ENCODE data around the gene GAB2. TPM values are rescaled to one million over a fixed set of nuclear protein-coding genes. Genes with fewer than 3 reads are reported as not detected.
"Not testable (repeated sequence)": the region's sequence is repeated elsewhere in the genome, so short reads cannot be mapped to it uniquely, and the experiment has no call there.

GAB2 gene
- total RNA-seq, 1 donor from 2014 or later = 63.3 TPM

DNA sequence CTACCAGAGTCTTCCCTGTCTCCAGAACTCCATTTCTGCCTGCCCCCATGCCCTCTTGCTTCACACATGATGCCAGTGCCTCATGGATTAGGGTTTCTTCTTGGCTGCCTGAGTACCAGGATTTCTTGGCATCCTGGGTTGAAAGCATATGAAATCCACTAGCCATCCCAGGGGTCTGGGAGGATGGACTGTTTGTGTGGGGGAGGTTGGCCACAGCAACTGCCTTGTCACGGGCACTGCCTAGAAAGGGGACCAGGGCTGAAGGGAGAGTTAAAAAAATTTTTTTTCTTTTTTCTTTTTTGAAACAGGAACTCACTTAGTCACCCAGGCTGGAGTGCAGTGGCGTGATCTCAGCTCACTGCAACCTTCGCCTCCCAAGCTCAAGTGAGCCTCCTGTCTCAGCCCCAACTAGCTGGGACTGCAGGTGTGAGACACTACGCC lies 224.7 kb downstream of the GAB2 start:
- intact Hi-C loops (cut with DNase I) = no loop called here
- ATAC-seq = no peak
- DNase-seq (ENCODE audit: low spot score) = peak; percentile 44

- DNase-seq (ENCODE audit: low spot score) (peak; percentile 61), ATAC-seq (no peak)
- intact Hi-C loops (cut with DNase I) = no loop called here
These were observed 225.3 kb downstream of the GAB2 start for GRCh38 chr11:78192223-78192719.

GRCh38 chr11:78190871-78191538 lies 226.6 kb downstream of the GAB2 start:
- intact Hi-C loops (cut with DNase I) = no loop called here
- ATAC-seq (no peak), DNase-seq (ENCODE audit: low spot score) (peak; percentile 49)

DNA sequence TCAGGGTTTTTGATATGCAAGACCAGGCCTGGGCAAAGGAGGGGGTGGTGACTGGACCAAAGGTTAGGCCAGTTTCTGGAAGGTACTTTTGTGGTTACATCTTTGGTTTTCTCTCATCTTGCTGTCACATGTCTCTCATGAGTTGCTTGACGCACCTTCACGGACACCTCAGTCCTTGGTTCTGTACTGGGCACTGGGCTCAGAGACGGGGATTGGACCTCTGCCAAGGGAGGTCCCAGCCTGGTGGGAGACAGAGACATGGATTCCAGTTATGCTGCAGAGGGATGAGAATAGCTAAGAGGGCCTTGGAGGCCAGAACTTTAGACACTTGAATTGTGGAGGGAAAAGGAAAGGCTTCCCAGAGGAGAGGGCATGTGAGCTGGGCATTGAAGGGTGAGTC lies 227.2 kb downstream of the GAB2 start:
- intact Hi-C loops (cut with DNase I) = no loop called here
- DNase-seq (ENCODE audit: low spot score) (peak; percentile 58), ATAC-seq (no peak)

DNA sequence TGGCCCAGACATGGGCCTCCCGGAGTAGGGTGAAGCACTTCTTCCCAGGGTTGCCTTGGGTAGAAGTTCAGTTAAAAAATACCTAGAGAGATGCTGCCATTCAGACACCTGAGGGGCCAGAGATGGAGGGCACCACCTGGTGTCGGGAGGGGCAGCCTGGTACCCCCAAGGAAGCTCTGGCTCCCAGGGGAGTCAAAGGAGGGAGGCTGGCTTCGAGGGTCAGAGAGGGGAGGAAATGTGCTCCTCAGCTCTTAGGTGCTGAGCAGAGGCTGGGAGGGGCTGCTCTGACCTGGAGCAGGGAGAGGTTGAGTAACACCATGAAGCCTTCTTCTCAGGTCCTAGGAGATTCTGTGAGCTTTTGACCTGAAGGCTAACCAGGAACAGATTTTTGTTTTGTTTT lies 227.8 kb downstream of the GAB2 start:
- DNase-seq (ENCODE audit: low spot score) = peak; percentile 60
- intact Hi-C loops (cut with DNase I) = no loop called here
- no peak for ATAC-seq

GRCh38 chr11:78189174-78189724 lies 228.4 kb downstream of the GAB2 start:
- DNase-seq (ENCODE audit: low spot score) (peak; percentile 57), ATAC-seq (no peak)
- intact Hi-C loops (cut with DNase I) = no loop called here

GRCh38 chr11:78188286-78189173 lies 229.1 kb downstream of the GAB2 start, which contains the start of the genes KCTD21 and USP35:
Gene KCTD21 (minus strand): TSS chr11:78188626. CDS start chr11:78174554, 14,072 bp downstream.
Gene USP35 (plus strand): TSS chr11:78188919. CDS start chr11:78196246, 7,327 bp downstream.
- peak; percentile 97 for DNase-seq (ENCODE audit: low spot score)
- intact Hi-C loops (cut with DNase I) = no loop called here
- ATAC-seq = peak; percentile 97

DNA sequence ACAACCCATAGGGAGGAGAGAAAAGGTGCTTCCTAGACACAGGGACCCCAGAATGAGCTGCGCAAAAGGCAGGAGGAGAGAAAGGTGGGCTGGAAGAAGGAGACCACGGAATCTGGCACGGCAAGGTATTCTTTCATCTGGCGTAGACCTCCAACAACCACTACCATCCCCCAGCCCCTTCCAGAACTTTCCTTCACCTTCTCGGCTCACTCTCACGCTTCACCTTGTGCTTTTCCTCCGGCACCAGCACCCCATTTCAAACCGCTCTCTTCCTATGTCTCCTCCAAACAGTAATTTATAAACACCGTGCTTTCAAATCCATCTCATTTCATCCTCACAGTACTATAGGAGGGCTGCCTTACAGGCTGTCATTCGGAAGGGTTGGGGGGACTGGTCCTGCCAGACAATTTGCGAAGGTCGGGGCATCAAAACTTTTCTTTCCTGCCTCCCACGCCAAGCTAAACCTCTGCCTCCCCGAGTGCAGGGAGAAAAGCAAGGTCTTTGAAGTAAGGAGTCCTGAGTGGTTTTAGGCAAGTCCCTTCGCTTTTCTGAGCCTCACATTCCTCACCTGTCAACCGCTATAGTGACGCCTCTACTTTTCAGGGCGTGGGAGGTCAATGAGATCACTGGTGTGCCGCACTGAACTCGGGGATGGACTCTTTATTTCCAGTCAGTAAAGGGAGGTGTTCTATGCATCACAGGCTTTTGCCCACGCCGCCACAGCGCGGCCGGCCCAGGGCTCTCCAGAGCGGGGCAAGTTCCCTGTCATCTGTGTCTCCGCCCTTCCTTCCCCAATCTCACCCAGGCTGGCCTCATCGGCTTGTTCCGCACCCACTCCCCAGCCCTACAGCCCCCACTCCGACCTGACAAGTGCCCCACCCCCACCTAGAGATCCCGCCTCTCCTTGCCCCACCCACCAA lies 230.0 kb downstream of the GAB2 start:
- no peak for ATAC-seq
- intact Hi-C loops (cut with DNase I) = no loop called here
- peak; percentile 49 for DNase-seq (ENCODE audit: low spot score)

DNA sequence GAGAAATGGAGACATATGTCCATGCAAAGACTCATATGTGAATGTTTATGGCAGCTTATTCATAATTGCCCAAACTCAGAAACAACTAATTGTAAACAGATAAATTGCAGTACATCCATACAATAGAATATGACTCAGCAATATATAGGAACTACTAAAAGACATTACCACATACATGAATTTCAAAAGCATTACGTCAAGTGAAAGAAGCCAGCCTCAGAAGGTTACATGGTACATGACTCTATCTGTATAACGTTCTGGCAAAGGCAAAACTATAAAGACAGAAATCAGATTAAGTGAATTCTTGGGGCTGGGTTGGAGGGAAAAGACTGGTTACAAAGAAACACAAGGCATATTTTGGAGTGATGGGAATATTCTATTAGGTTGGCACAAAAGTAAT lies 236.4 kb downstream of the GAB2 start:
- no peak for ATAC-seq
- intact Hi-C loops (cut with DNase I) = no loop called here
- no peak for DNase-seq (ENCODE audit: low spot score)

DNA sequence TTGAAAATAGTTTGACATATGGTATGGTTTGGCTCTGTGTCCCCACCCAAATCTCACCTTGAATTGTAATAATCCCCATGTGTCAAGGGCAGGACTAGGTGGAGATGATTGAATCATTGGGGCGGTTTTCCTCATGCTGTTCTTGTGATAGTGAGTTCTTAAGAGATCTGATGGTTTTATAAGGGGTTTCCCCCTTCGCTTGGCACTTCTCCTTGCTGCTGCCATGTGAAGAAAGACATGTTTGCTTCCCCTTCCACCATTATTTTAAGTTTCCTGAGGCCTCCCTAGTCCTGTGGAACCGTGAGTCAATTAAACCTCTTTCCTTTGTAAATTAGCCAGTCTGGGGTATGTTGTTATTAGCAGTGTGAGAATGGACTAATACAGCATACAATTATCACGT lies 236.9 kb downstream of the GAB2 start:
- ATAC-seq = no peak
- intact Hi-C loops (cut with DNase I) = no loop called here
- no peak for DNase-seq (ENCODE audit: low spot score)

DNA sequence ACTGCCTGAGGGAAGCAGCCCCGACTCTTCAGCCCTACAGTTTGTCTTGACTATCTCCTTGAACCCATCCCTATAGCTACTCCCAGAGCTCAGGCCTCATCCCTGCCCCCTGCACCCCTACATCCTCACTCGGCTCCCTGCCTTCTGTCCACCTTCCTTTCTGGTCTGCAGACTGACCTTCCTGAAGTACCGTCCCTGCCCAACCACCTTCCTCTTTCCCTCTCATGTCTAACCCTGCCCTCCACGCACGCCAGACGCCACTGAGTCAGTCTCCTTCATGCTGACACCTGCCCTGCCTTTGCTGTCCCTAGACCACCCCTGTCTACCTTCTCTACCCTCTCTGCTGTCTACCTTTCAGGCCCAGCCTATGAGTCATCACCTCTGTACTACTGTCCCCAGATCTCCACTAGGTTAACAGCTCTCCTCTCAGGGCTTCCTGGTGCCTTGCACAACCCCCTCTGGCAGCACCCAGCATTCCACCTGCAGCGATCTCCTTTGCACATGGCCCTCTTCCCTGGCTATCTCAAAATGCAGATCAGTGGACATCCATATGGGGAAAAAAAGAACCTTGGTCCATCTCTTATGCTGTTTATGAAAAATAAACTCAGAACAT lies 238.1 kb downstream of the GAB2 start:
- ATAC-seq (peak; percentile 13), DNase-seq (ENCODE audit: low spot score) (no peak)
- intact Hi-C loops (cut with DNase I) = no loop called here

DNA sequence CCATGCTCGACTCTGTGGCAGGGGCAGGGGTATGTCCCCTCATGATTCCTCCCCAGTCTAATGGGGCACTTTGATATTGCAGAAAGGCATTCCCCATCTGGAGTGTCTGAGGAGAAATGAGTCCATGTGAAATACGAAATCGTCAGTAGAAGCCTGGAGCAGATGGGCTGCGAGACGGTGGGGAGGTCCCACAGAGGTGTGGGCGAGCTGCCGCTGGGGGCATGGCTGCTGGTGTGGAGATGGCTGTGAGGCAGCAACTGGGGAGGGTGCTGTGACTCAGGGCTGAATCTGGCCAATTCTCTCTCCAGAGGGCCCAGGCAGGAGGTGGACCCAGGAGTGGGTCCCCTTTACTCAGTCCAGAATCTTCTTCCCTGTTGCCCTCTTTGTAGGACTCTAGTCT lies 240.4 kb downstream of the GAB2 start:
- no peak for ATAC-seq
- DNase-seq (ENCODE audit: low spot score) = no peak
- intact Hi-C loops (cut with DNase I) = no loop called here

DNA sequence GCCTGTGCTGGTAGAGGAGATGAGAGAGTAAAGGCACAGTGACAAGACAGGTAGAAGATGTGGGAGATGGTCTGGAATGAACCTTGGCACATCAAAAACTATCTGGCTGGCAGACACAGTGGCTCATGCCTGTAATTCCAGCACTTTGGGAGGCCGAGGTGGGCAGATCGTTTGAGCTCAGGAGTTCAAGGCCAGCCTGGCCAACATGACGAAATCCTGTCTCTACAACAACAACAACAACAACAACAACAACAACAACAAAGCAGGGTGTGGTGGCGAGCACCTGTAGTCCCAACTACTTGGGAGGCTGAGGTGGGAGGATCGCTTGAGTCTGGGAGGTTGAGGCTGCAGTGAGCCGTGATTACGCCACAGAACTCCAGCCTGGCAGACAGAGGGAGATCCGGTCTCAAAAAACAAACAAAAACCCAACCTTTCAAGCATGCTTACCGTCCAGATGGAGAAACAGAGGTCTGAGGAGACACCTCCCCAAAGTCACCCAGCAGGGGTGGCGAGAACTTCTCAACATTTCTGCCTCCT lies 240.9 kb downstream of the GAB2 start:
- intact Hi-C loops (cut with DNase I) = no loop called here
- no peak for ATAC-seq

GRCh38 chr11:78175862-78176261 lies 241.8 kb downstream of the GAB2 start:
- ATAC-seq; DNase-seq (ENCODE audit: low spot score); intact Hi-C loops (cut with DNase I): not testable (repeated sequence)

More for the DNA sequence above, 240.9 kb downstream of the GAB2 start:
- DNase-seq (ENCODE audit: low spot score) = no peak

- DNase-seq (ENCODE audit: low spot score) (no peak), ATAC-seq (no peak)
- intact Hi-C loops (cut with DNase I) = no loop called here
These were observed 245.7 kb downstream of the GAB2 start for GRCh38 chr11:78171951-78172350.

GRCh38 chr11:78170874-78171549 lies 246.6 kb downstream of the GAB2 start:
- ATAC-seq = no peak
- intact Hi-C loops (cut with DNase I) = no loop called here

DNA sequence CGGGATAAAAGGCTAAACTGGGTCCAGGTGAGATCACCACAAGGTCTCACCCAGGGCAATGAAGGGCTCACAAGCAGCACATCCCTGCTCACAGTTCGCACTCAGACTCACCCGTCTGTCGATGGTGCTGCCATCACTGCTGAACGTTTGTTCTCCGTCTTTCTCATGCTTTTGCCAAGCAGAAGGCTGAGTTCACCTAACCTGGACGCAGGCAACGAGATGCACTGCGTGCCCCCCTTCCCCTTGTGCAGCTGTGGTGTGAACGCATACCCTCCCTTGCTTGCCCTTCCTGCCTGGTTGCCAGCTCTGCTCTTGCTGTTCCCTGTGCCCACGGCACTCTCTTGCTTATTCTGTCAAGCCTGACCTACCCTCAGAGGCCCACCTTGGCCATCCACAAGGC lies 247.2 kb downstream of the GAB2 start:
- intact Hi-C loops (cut with DNase I) = no loop called here
- ATAC-seq (no peak), DNase-seq (ENCODE audit: low spot score) (peak; percentile 38)

More at GRCh38 chr11:78170874-78171549, 246.6 kb downstream of the GAB2 start:
- peak; percentile 46 for DNase-seq (ENCODE audit: low spot score)
